H1 (cell line): ENCODE data around the gene BOD1L2. TPM values are rescaled to one million over a fixed set of nuclear protein-coding genes. Genes with fewer than 3 reads are reported as not detected.

Experiments
- CTCF ChIA-PET: fragments of 300-600 bp; sonication (Branson Sonifier 250); formaldehyde crosslinking; loops from one replicate; lab custom pipeline; 2021; ENCODE audit not compliant: partially characterized antibody; lab: Charles Lee
- POLR2A ChIA-PET: fragments of 300-600 bp; sonication (Branson Sonifier 250); formaldehyde crosslinking; loops from one replicate; lab custom pipeline; 2021; ENCODE audit warnings: inconsistent platforms; ENCODE audit not compliant: partially characterized antibody; lab: Charles Lee
- DNase-seq, 2 experiments: peaks; one replicate each; pipeline versions ENCODE4 v3.0.0 to v3.0.0-alpha.2; 2010 to 2022; ENCODE audit warnings: low spot score in 2 of 2, low read depth in 1 of 2, mixed read lengths in 1 of 2
- FAIRE-seq: peaks from 2 replicates; lab custom pipeline; 2011; peaks lifted over from hg19 to GRCh38; lab: Jason Lieb, UNC
- H2AFZ ChIP-seq: 2 replicates; pipeline ENCODE4 v1.8.1; 2012; ENCODE audit warnings: low read length, inconsistent platforms
- H2AK5ac ChIP-seq: 2 replicates; pipeline ENCODE4 v1.6.1; 2013; ENCODE audit warnings: low read depth, low read length
- H2BK120ac ChIP-seq: replicated peaks from 2 replicates; pipeline ENCODE3; 2013; ENCODE audit warnings: low read depth, low read length, inconsistent platforms
- H2BK12ac ChIP-seq: 2 replicates; pipeline ENCODE4 v1.6.1; 2013; ENCODE audit warnings: low read depth, low read length
- H2BK15ac ChIP-seq: 2 replicates; pipeline ENCODE4 v1.6.1; 2013; ENCODE audit warnings: low read length
- H2BK20ac ChIP-seq: 2 replicates; pipeline ENCODE4 v1.6.1; 2013; ENCODE audit warnings: low read length
- H2BK5ac ChIP-seq: 2 replicates; pipeline ENCODE4 v1.6.1; 2013; ENCODE audit warnings: low read depth, low read length
- H3K14ac ChIP-seq: 2 replicates; pipeline ENCODE4 v1.6.1; 2013; ENCODE audit warnings: inconsistent platforms; ENCODE audit not compliant: insufficient read length
- H3K18ac ChIP-seq: 2 replicates; pipeline ENCODE4 v1.6.1; 2013; ENCODE audit warnings: low read length; ENCODE audit errors: extremely low read depth
- H3K23ac ChIP-seq: 2 replicates; pipeline ENCODE4 v1.6.1; 2013; ENCODE audit warnings: inconsistent platforms; ENCODE audit not compliant: insufficient read length
- H3K23me2 ChIP-seq: 2 replicates; pipeline ENCODE4 v1.6.1; 2013; ENCODE audit warnings: low read depth, low read length
- H3K27ac ChIP-seq: 2 replicates; pipeline ENCODE4 v1.6.1; 2011; ENCODE audit warnings: low read depth, low read length, inconsistent platforms
- H3K27me3 ChIP-seq, 4 experiments: replicated peaks in 1 of 4; 1 replicate in 1 of 4; 2 replicates in 3 of 4; pipeline versions ENCODE4 v1.6.1 to v1.8.1; 2011 to 2013; ENCODE audit warnings: low read length in 3 of 4, mild to moderate bottlenecking in 3 of 4, inconsistent platforms in 2 of 4, mixed read lengths in 2 of 4, moderate library complexity in 1 of 4; ENCODE audit not compliant: control insufficient read depth in 3 of 4, insufficient read depth in 3 of 4; ENCODE audit errors: extremely low read depth in 1 of 4
- H3K36me3 ChIP-seq, 4 experiments: 2 replicates each; pipeline versions ENCODE4 v1.6.1 to v1.8.1; 2011 to 2013; ENCODE audit warnings: mild to moderate bottlenecking in 4 of 4, low read length in 3 of 4, moderate library complexity in 2 of 4, control low read depth in 1 of 4, inconsistent platforms in 1 of 4; ENCODE audit not compliant: insufficient read depth in 4 of 4, control insufficient read depth in 2 of 4
- H3K4ac ChIP-seq: replicated peaks from 2 replicates; pipeline ENCODE3; 2013; ENCODE audit warnings: low read length, low read depth, mixed read lengths, inconsistent platforms; ENCODE audit not compliant: insufficient read length
- H3K4me1 ChIP-seq, 4 experiments: replicated peaks in 1 of 4; 1 replicate in 1 of 4; 2 replicates in 3 of 4; pipeline versions ENCODE4 v1.6.1 to v1.8.1; 2011 to 2013; ENCODE audit warnings: low read length in 3 of 4, inconsistent platforms in 2 of 4, mixed read lengths in 1 of 4; ENCODE audit not compliant: insufficient read depth in 4 of 4, control insufficient read depth in 3 of 4
- H3K4me2 ChIP-seq, 2 experiments: 2 replicates each; pipeline versions ENCODE4 v1.6.1 to v1.8.1; 2011 to 2013; ENCODE audit warnings: low read depth in 2 of 2, low read length in 2 of 2, control low read depth in 1 of 2, inconsistent platforms in 1 of 2, mild to moderate bottlenecking in 1 of 2; ENCODE audit not compliant: insufficient read depth in 1 of 2
- H3K4me3 ChIP-seq, 4 experiments: fragments of 200-600, 300-600 bp in 1 of 4; sonication (generic), shearing (Covaris generic), sonication (Bioruptor Twin) in 1 of 4; 2 replicates each; pipeline versions ENCODE4 v1.5.1 to v1.8.1; 2011 to 2016; ENCODE audit warnings: low read length in 4 of 4, low read depth in 3 of 4, control low read depth in 2 of 4, inconsistent platforms in 2 of 4, mild to moderate bottlenecking in 2 of 4, mixed read lengths in 1 of 4, moderate library complexity in 1 of 4; ENCODE audit not compliant: insufficient read depth in 2 of 4; ENCODE audit errors: extremely low read depth in 1 of 4
- H3K56ac ChIP-seq: replicated peaks from 2 replicates; pipeline ENCODE3; 2013; ENCODE audit warnings: low read depth, mild to moderate bottlenecking, mixed read lengths, low read length, inconsistent platforms; ENCODE audit not compliant: insufficient read length
- H3K79me1 ChIP-seq: 2 replicates; pipeline ENCODE4 v1.6.1; 2013; ENCODE audit warnings: low read depth, low read length, control low read depth
- H3K79me2 ChIP-seq, 2 experiments: 2 replicates each; pipeline versions ENCODE4 v1.6.1 to v1.8.1; 2012 to 2013; ENCODE audit warnings: low read length in 2 of 2, mild to moderate bottlenecking in 2 of 2, inconsistent platforms in 1 of 2; ENCODE audit not compliant: insufficient read depth in 2 of 2, control insufficient read depth in 1 of 2
- H3K9ac ChIP-seq, 4 experiments: replicated peaks in 1 of 4; 1 replicate in 1 of 4; 2 replicates in 3 of 4; pipeline versions ENCODE4 v1.6.1 to v1.8.1; 2011 to 2013; ENCODE audit warnings: low read depth in 3 of 4, low read length in 3 of 4, control low read depth in 2 of 4, mild to moderate bottlenecking in 2 of 4, moderate library complexity in 2 of 4, inconsistent platforms in 1 of 4; ENCODE audit errors: extremely low read depth in 1 of 4
- H3K9me3 ChIP-seq, 2 experiments: 2 replicates each; pipeline versions ENCODE4 v1.6.1 to v1.8.1; 2012 to 2013; ENCODE audit warnings: mild to moderate bottlenecking in 2 of 2, moderate library complexity in 2 of 2, control low read depth in 1 of 2, inconsistent platforms in 1 of 2, low read depth in 1 of 2, low read length in 1 of 2, mixed read lengths in 1 of 2; ENCODE audit not compliant: insufficient read depth in 2 of 2
- H4K20me1 ChIP-seq, 2 experiments: replicated peaks in 1 of 2; 2 replicates each; pipeline versions ENCODE3 to v1.8.1; 2011 to 2013; ENCODE audit warnings: inconsistent platforms in 2 of 2, low read length in 2 of 2, mild to moderate bottlenecking in 1 of 2; ENCODE audit not compliant: insufficient read depth in 2 of 2, control insufficient read depth in 1 of 2
- H4K5ac ChIP-seq: 2 replicates; pipeline ENCODE4 v1.6.1; 2013; ENCODE audit warnings: low read length, low read depth, mixed read lengths, inconsistent platforms; ENCODE audit not compliant: insufficient read length
- H4K8ac ChIP-seq: 2 replicates; pipeline ENCODE4 v1.8.0; 2013; ENCODE audit warnings: mild to moderate bottlenecking, moderate library complexity, low read length, inconsistent platforms; ENCODE audit not compliant: insufficient read depth; ENCODE audit errors: extremely low read depth
- H4K91ac ChIP-seq: replicated peaks from 2 replicates; pipeline ENCODE3; 2013; ENCODE audit warnings: low read length, mixed read lengths, inconsistent platforms; ENCODE audit not compliant: insufficient read length
- CHD1 ChIP-seq: IDR thresholded peaks from 2 replicates; pipeline ENCODE4 v1.6.1; 2012; ENCODE audit warnings: low read depth, low read length, improper control_type of control experiment
- CHD2 ChIP-seq: IDR thresholded peaks from 2 replicates; pipeline ENCODE4 v1.6.1; 2012; ENCODE audit warnings: low read length, improper control_type of control experiment
- EGR1 ChIP-seq: IDR thresholded peaks from 2 replicates; pipeline ENCODE4 v1.6.1; 2011; ENCODE audit warnings: low read depth, low read length, borderline replicate concordance
- FOSL1 ChIP-seq: IDR thresholded peaks from 2 replicates; pipeline ENCODE4 v1.6.1; 2011; ENCODE audit warnings: mild to moderate bottlenecking, low read depth, low read length, moderate library complexity; ENCODE audit not compliant: insufficient read depth
- GABPA ChIP-seq: IDR thresholded peaks from 2 replicates; pipeline ENCODE4 v1.6.1; 2011; ENCODE audit warnings: mild to moderate bottlenecking, low read length, moderate library complexity, borderline replicate concordance; ENCODE audit not compliant: insufficient read depth
- PHF8 ChIP-seq: fragments of 200-600 bp; sonication (generic); conservative IDR thresholded peaks from 2 replicates; pipeline ENCODE4 v1.7.1; 2012; ENCODE audit warnings: low read depth, mild to moderate bottlenecking, inconsistent platforms, low read length, moderate library complexity
- POLR2A ChIP-seq, 2 experiments: IDR thresholded peaks; 1 replicate in 1 of 2; 2 replicates in 1 of 2; pipeline ENCODE4 v1.6.1; 2011; ENCODE audit warnings: low read depth in 2 of 2, low read length in 2 of 2, mild to moderate bottlenecking in 2 of 2; ENCODE audit errors: control extremely low read depth in 1 of 2
- POLR2AphosphoS5 ChIP-seq: IDR thresholded peaks from 2 replicates; pipeline ENCODE4 v1.6.1; 2011; ENCODE audit warnings: low read depth, low read length
- SIRT6 ChIP-seq: IDR thresholded peaks from one replicate; pipeline ENCODE4 v1.7.1; 2012; ENCODE audit warnings: low read length, inconsistent platforms
- WGBS, 2 experiments: shearing (Covaris generic) in 1 of 2; methylation state at CpG; one replicate each; pipeline versions ENCODE4 v1.1.6 to v1.1.7; 2013 to 2015; ENCODE audit warnings: low lambda C conversion rate in 2 of 2, mixed read lengths in 2 of 2, inconsistent platforms in 1 of 2, low coverage in 1 of 2, missing lambda C conversion rate in 1 of 2; ENCODE audit not compliant: insufficient replicate concordance in 2 of 2, insufficient coverage in 1 of 2, insufficient read length in 1 of 2; ENCODE audit errors: extremely low coverage in 1 of 2, missing lambda C conversion rate in 1 of 2; 5-methylcytosine and 5-hydroxymethylcytosine counted together
- polyA plus RNA-seq, 7 experiments: library from polyadenylated mRNA; depleted of rRNA in 3 of 7; stranded (reverse) in 5 of 7; unstranded in 2 of 7; fragments of >200 nt in 5 of 7; fragments of 200-250 nt in 2 of 7; gene quantifications; 1 replicate in 5 of 7; 2 replicates in 1 of 7; 4 replicates in 1 of 7; pipeline versions ENCODE4 v1.2.1 to v1.2.3, GENCODE V29; 2011 to 2013; ENCODE audit warnings: missing spikeins in 2 of 7, mixed read lengths in 2 of 7
- total RNA-seq: library from RNA; stranded (reverse); fragmentation: NEBNext Ultra II Directional; extraction: Animal tissue kit (Norgen Biotek cat#: 25700); gene quantifications from 2 replicates; pipeline ENCODE4 v1.2.1, GENCODE V29; 2021
- TF ChIP-seq, protein P1 (sequence below): IDR thresholded peaks from 2 replicates; pipeline ENCODE4 v1.6.1; 2011; ENCODE audit warnings: low read depth, mild to moderate bottlenecking, low read length; ENCODE audit not compliant: insufficient read depth
- TF ChIP-seq, protein P2 (sequence below): IDR thresholded peaks from 2 replicates; pipeline ENCODE4 v1.6.1; 2012; ENCODE audit warnings: low read length, inconsistent platforms
- TF ChIP-seq, protein P3 (sequence below): IDR thresholded peaks from 2 replicates; pipeline ENCODE4 v1.6.1; 2011; ENCODE audit warnings: low read length, improper control_type of control experiment

BOD1L2 gene
- total and polyA plus RNA-seq, 2 of the 8 experiments (the other 6 are each of a cell fraction or from before 2014, with no cell fraction given): not detected

DNA sequence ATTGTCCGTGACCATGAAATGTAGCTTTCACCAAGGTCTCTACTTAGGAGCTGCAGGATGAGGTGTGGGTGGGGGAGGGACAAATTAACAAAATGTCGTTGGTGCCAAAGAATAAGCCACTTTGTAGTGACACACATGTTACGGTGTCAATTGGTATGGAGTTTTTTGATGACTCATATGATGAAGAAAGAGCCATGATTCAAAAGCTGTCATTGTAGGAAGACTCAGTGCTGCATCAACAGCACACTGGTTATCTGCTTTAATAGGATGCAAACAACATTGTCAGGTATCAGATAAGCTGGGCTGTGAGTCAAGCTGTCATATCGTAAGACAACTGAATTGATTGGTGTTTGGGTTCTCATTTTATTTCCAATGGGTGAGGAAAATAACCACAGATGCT lies 36.6 kb upstream of the BOD1L2 start:
- Histone ChIP-seq H3K56ac (no peak overlapping the region), H4K8ac (no peak overlapping the region), H2BK20ac (no peak overlapping the region), H2BK15ac (no peak overlapping the region), H3K4me2 (no peak overlapping the region), H4K91ac (no peak overlapping the region), H3K79me2 (no peaks in the 10 kb centered on the region), H2AFZ (no peak overlapping the region), H3K27ac (no peak overlapping the region), H3K27me3 (no peaks in the 10 kb centered on the region), H3K18ac (no peak overlapping the region), H3K79me1 (no peaks in the 10 kb centered on the region), H3K4me3 (no peak overlapping the region), H2BK120ac (no peak overlapping the region), H3K36me3 (no peaks in the 10 kb centered on the region), H3K9me3 (no peaks in the 10 kb centered on the region), H2AK5ac (no peak overlapping the region), H3K9ac (no peak overlapping the region), H3K14ac (no peak overlapping the region), H3K23ac (no peak overlapping the region), H3K23me2 (no peaks in the 10 kb centered on the region), H4K5ac (no peak overlapping the region), H2BK5ac (no peak overlapping the region), H2BK12ac (no peak overlapping the region), H4K20me1 (peaks cover 0 to 1% of the 10 kb centered on the region in 2 experiments), H3K4me1 (no peaks in the 10 kb centered on the region), H3K4ac (no peak overlapping the region)
- FAIRE-seq (no peak), DNase-seq (no peak)
- ChIA-PET POLR2A (interaction anchor here (0.6 to 0.7 kb wide), 2 partner anchors 73 to 329 kb away, joined by 3 read pairs; no protein-coding TSS in a partner anchor), CTCF (interaction anchor here (1.1 to 2.4 kb wide), 4 partner anchors 12 to 328 kb away, joined by 3 to 9 read pairs (median 4); no protein-coding TSS in a partner anchor)
- 93% methylated on average over 4 of the region's 4 CpGs; no CpG with 5 or more reads in 1 of the 2 experiments for WGBS, 2 experiments
- TF ChIP-seq EGR1 (no peak), POLR2A (IDR thresholded peaks at IDR 0.05; ENCODE audit: control extremely low read depth in 1 of 2, low read depth in 2 of 2, low read length in 2 of 2) (no peak), SIRT6 (no peak), PHF8 (no peak), GABPA (no peak), POLR2AphosphoS5 (no peak), CHD2 (no peak), FOSL1 (no peak), CHD1 (no peak)
- TF ChIP-seq, protein P1, sequence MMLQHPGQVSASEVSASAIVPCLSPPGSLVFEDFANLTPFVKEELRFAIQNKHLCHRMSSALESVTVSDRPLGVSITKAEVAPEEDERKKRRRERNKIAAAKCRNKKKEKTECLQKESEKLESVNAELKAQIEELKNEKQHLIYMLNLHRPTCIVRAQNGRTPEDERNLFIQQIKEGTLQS: no peak
- TF ChIP-seq, protein P2, sequence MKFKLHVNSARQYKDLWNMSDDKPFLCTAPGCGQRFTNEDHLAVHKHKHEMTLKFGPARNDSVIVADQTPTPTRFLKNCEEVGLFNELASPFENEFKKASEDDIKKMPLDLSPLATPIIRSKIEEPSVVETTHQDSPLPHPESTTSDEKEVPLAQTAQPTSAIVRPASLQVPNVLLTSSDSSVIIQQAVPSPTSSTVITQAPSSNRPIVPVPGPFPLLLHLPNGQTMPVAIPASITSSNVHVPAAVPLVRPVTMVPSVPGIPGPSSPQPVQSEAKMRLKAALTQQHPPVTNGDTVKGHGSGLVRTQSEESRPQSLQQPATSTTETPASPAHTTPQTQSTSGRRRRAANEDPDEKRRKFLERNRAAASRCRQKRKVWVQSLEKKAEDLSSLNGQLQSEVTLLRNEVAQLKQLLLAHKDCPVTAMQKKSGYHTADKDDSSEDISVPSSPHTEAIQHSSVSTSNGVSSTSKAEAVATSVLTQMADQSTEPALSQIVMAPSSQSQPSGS: no peak
- TF ChIP-seq, protein P3, sequence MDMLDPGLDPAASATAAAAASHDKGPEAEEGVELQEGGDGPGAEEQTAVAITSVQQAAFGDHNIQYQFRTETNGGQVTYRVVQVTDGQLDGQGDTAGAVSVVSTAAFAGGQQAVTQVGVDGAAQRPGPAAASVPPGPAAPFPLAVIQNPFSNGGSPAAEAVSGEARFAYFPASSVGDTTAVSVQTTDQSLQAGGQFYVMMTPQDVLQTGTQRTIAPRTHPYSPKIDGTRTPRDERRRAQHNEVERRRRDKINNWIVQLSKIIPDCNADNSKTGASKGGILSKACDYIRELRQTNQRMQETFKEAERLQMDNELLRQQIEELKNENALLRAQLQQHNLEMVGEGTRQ: no peak
